GM23338 (cell line): ENCODE results near the gene AOC2. TPM values are rescaled to one million over a fixed set of nuclear protein-coding genes. Genes with fewer than 3 reads are reported as not detected.

Experiments used
- ATAC-seq: fragments of 200-7000 bp; cut with Tn5 transposase; 3 replicates; pipeline ENCODE4 v1.9.1; 2020
- DNase-seq: peaks from one replicate; pipeline ENCODE4 v3.0.0-alpha.2; 2015; ENCODE audit warnings: low spot score
- H2AFZ ChIP-seq: fragments of 200-600 bp; sonication (generic); 2 replicates; pipeline ENCODE4 v1.8.0; 2016; ENCODE audit warnings: antibody characterized with exemption, mild to moderate bottlenecking, moderate library complexity
- H3F3A ChIP-seq: fragments of 200-600 bp; sonication (generic); replicated peaks from 2 replicates; pipeline ENCODE4 v1.8.0; 2017; ENCODE audit warnings: antibody characterized with exemption, mixed run types, low read depth
- H3K27ac ChIP-seq: fragments of 200-600 bp; sonication (generic); 2 replicates; pipeline ENCODE4 v1.6.1; 2016; ENCODE audit warnings: low read depth
- H3K27me3 ChIP-seq: fragments of 200-600 bp; sonication (generic); 2 replicates; pipeline ENCODE4 v1.8.0; 2016; ENCODE audit warnings: mild to moderate bottlenecking, mixed run types, moderate library complexity; ENCODE audit not compliant: insufficient read depth
- H3K36me3 ChIP-seq: fragments of 200-600 bp; sonication (generic); 2 replicates; pipeline ENCODE4 v1.8.0; 2016; ENCODE audit warnings: mild to moderate bottlenecking; ENCODE audit not compliant: insufficient read depth
- H3K4me1 ChIP-seq: fragments of 200-600 bp; sonication (generic); 2 replicates; pipeline ENCODE4 v1.8.0; 2016; ENCODE audit warnings: mild to moderate bottlenecking, moderate library complexity; ENCODE audit not compliant: insufficient read depth
- H3K4me2 ChIP-seq: fragments of 200-600 bp; sonication (generic); 2 replicates; pipeline ENCODE4 v1.7.1; 2017; ENCODE audit warnings: mixed run types
- H3K4me3 ChIP-seq: fragments of 200-600 bp; sonication (generic); 2 replicates; pipeline ENCODE4 v1.6.1; 2016; ENCODE audit warnings: mixed run types
- H3K79me2 ChIP-seq: fragments of 200-600 bp; sonication (generic); replicated peaks from 2 replicates; pipeline ENCODE4 v1.8.0; 2017; ENCODE audit warnings: mild to moderate bottlenecking; ENCODE audit not compliant: insufficient read depth
- H3K9me2 ChIP-seq: fragments of 200-600 bp; sonication (generic); 2 replicates; pipeline ENCODE4 v1.8.0; 2017; ENCODE audit not compliant: insufficient read depth
- H4K20me1 ChIP-seq: fragments of 200-600 bp; sonication (generic); replicated peaks from 2 replicates; pipeline ENCODE4 v1.8.0; 2017; ENCODE audit warnings: mild to moderate bottlenecking; ENCODE audit not compliant: insufficient read depth
- H3K27ac Mint-ChIP-seq: 2 replicates; pipeline ENCODE4 v1.8.0; 2020; ENCODE audit warnings: inconsistent platforms, mild to moderate bottlenecking, moderate library complexity, mixed read lengths
- H3K27me3 Mint-ChIP-seq: 3 replicates; pipeline ENCODE4 v1.8.0; 2022; ENCODE audit warnings: low read depth, mild to moderate bottlenecking, moderate library complexity, mixed read lengths, inconsistent platforms; ENCODE audit not compliant: insufficient read depth, poor library complexity
- H3K36me3 Mint-ChIP-seq: 3 replicates; pipeline ENCODE4 v1.8.0; 2021; ENCODE audit warnings: low read depth, mild to moderate bottlenecking, inconsistent platforms, moderate library complexity, mixed read lengths
- H3K4me1 Mint-ChIP-seq: 3 replicates; pipeline ENCODE4 v1.8.0; 2020; ENCODE audit warnings: mild to moderate bottlenecking, inconsistent platforms, mixed read lengths
- H3K4me3 Mint-ChIP-seq: 3 replicates; pipeline ENCODE4 v1.8.0; 2021; ENCODE audit warnings: moderate library complexity, mild to moderate bottlenecking, inconsistent platforms, mixed read lengths
- H3K9me3 Mint-ChIP-seq: 3 replicates; pipeline ENCODE4 v1.8.0; 2020; ENCODE audit warnings: moderate library complexity, mild to moderate bottlenecking, inconsistent platforms, mixed read lengths
- CREB1 ChIP-seq: fragments of 250-450 bp; sonication (Bioruptor Pico); IDR thresholded peaks from 2 replicates; pipeline ENCODE4 v1.5.0; 2020; ENCODE audit warnings: low read depth, mild to moderate bottlenecking, moderate library complexity
- CTCF ChIP-seq, 2 experiments: fragments of 200-600 bp in 1 of 2; sonication (generic) in 1 of 2; conservative IDR thresholded peaks; 2 replicates each; pipeline versions ENCODE4 v1.5.1 to v1.6.1; 2016 to 2017; ENCODE audit warnings: antibody characterized with exemption in 2 of 2, low read depth in 2 of 2, mild to moderate bottlenecking in 2 of 2, moderate library complexity in 1 of 2
- EZH2 ChIP-seq: fragments of 200-600 bp; sonication (generic); IDR thresholded peaks from one replicate; pipeline ENCODE4 v1.8.0; 2017; ENCODE audit warnings: antibody characterized with exemption, mild to moderate bottlenecking, low read depth; ENCODE audit not compliant: unreplicated experiment
- EZH2phosphoT487 ChIP-seq: fragments of 200-600 bp; sonication (generic); IDR thresholded peaks from one replicate; pipeline ENCODE4 v1.8.1; 2018; ENCODE audit warnings: antibody characterized with exemption; ENCODE audit not compliant: unreplicated experiment
- JUNB ChIP-seq: IDR thresholded peaks from one replicate; pipeline ENCODE4 v1.6.1; 2016; ENCODE audit warnings: antibody characterized with exemption; ENCODE audit not compliant: unreplicated experiment
- NANOG ChIP-seq: IDR thresholded peaks from 2 replicates; pipeline ENCODE4 v1.6.1; 2016; ENCODE audit warnings: antibody characterized with exemption, borderline replicate concordance
- POLR2AphosphoS5 ChIP-seq: IDR thresholded peaks from 2 replicates; pipeline ENCODE4 v1.6.1; 2016; ENCODE audit warnings: antibody characterized with exemption, low read depth
- REST ChIP-seq: IDR thresholded peaks from one replicate; pipeline ENCODE4 v1.6.1; 2018; ENCODE audit warnings: antibody characterized with exemption; ENCODE audit not compliant: unreplicated experiment
- ZNF114 ChIP-seq: fragments of 250-450 bp; sonication (Bioruptor Pico); IDR thresholded peaks from 2 replicates; pipeline ENCODE4 v1.5.0; 2020; ENCODE audit warnings: mild to moderate bottlenecking, moderate library complexity
- ZNF331 ChIP-seq: fragments of 250-450 bp; sonication (Bioruptor Pico); IDR thresholded peaks from 2 replicates; pipeline ENCODE4 v1.5.0; 2020; ENCODE audit warnings: low read depth, mild to moderate bottlenecking, moderate library complexity
- ZNF462 ChIP-seq: fragments of 250-450 bp; sonication (Bioruptor Pico); IDR thresholded peaks from 2 replicates; pipeline ENCODE4 v1.5.0; 2020; ENCODE audit warnings: mild to moderate bottlenecking, moderate library complexity
- long read RNA-seq: library from polyadenylated mRNA; unstranded; transcript quantifications from one replicate; pipeline ENCODE4 v2.0.0, GENCODE V29; 2020; ENCODE audit not compliant: unreplicated experiment
- polyA plus RNA-seq: library from polyadenylated mRNA; unstranded; fragments of >200 nt; fragmentation: Nextera tagmentation; extraction: Ambion mirVana; gene quantifications from 2 replicates; pipeline ENCODE4 v1.2.1, GENCODE V29; 2016
- total RNA-seq: library from RNA; depleted of rRNA; stranded (reverse); fragments of >200 nt; shearing (Covaris generic); gene quantifications from 2 replicates; pipeline ENCODE4 v1.2.3, GENCODE V29; 2014; rRNA removed
- TF ChIP-seq, protein P1 (sequence below): IDR thresholded peaks from 2 replicates; pipeline ENCODE4 v1.6.1; 2016; ENCODE audit warnings: antibody characterized with exemption

The AOC2 gene, protein sequence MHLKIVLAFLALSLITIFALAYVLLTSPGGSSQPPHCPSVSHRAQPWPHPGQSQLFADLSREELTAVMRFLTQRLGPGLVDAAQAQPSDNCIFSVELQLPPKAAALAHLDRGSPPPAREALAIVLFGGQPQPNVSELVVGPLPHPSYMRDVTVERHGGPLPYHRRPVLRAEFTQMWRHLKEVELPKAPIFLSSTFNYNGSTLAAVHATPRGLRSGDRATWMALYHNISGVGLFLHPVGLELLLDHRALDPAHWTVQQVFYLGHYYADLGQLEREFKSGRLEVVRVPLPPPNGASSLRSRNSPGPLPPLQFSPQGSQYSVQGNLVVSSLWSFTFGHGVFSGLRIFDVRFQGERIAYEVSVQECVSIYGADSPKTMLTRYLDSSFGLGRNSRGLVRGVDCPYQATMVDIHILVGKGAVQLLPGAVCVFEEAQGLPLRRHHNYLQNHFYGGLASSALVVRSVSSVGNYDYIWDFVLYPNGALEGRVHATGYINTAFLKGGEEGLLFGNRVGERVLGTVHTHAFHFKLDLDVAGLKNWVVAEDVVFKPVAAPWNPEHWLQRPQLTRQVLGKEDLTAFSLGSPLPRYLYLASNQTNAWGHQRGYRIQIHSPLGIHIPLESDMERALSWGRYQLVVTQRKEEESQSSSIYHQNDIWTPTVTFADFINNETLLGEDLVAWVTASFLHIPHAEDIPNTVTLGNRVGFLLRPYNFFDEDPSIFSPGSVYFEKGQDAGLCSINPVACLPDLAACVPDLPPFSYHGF
- total RNA-seq (5.7 and 5.8 TPM in 2 replicates), polyA plus RNA-seq (2.0 and 2.1 TPM in 2 replicates)
- long read RNA-seq = 0 reads

GRCh38 chr17:42844271-42844670 lies at the start of gene AOC2:
AOC2 (plus strand) TSS chr17:42844580; CDS start chr17:42844627, 47 bp downstream.
- H3K4me3 Mint-ChIP-seq = no peak within 1 kb of the TSS
- Histone ChIP-seq H3K4me2 (no peak within 1 kb of the TSS), H3K27ac (no peak within 1 kb of the TSS), H3K36me3 (peaks cover 40% of the 10 kb centered on the region), H3K79me2 (no peaks in the 10 kb centered on the region), H3K4me1 (no peaks in the 10 kb centered on the region), H3K27me3 (no peaks in the 10 kb centered on the region), H3K4me3 (no peak within 1 kb of the TSS), H3F3A (peaks cover 22% of the 10 kb centered on the region), H4K20me1 (peaks cover 22% of the 10 kb centered on the region), H2AFZ (no peak within 1 kb of the TSS), H3K9me2 (no peaks in the 10 kb centered on the region)
- no peak within 1 kb of the TSS for H3K27ac Mint-ChIP-seq
- DNase-seq (no peak), ATAC-seq (no peak)
- no peaks in the 10 kb centered on the region; the same call in 2 of the 3 replicates for H3K9me3 Mint-ChIP-seq
- peaks cover 3% of the 10 kb centered on the region; the same call in 1 of the 3 replicates for H3K4me1 Mint-ChIP-seq
- H3K36me3 Mint-ChIP-seq = peaks cover 67% of the 10 kb centered on the region
- H3K27me3 Mint-ChIP-seq = peaks cover 7% of the 10 kb centered on the region
- no peak for TF ChIP-seq NANOG
- no peak for TF ChIP-seq ZNF331
- no peak for TF ChIP-seq JUNB
- TF ChIP-seq ZNF462 (CRISPR knock-in tag) = no peak
- no peak for TF ChIP-seq REST
- TF ChIP-seq POLR2AphosphoS5 = no peak
- TF ChIP-seq, protein P1, sequence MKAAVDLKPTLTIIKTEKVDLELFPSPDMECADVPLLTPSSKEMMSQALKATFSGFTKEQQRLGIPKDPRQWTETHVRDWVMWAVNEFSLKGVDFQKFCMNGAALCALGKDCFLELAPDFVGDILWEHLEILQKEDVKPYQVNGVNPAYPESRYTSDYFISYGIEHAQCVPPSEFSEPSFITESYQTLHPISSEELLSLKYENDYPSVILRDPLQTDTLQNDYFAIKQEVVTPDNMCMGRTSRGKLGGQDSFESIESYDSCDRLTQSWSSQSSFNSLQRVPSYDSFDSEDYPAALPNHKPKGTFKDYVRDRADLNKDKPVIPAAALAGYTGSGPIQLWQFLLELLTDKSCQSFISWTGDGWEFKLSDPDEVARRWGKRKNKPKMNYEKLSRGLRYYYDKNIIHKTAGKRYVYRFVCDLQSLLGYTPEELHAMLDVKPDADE = no peak
- no peak for TF ChIP-seq CTCF (conservative IDR thresholded peaks at IDR 0.05; ENCODE audit: low read depth in 2 of 2)
- no peak for TF ChIP-seq EZH2
- no peak for TF ChIP-seq ZNF114
- TF ChIP-seq EZH2phosphoT487 = no peak
- no peak for TF ChIP-seq CREB1 (CRISPR knock-in tag)
